Upper lobe of left lung (tissue), 6 donors: ENCODE measurements around the gene FAM53B. TPM values are rescaled to one million over a fixed set of nuclear protein-coding genes. Genes with fewer than 3 reads are reported as not detected.
A peak's percentile ranks its signal among the peaks of the same experiment; 100 is the strongest.

Experiments used
- ATAC-seq, 2 donors: fragments of 200-7000 bp; cut with Tn5 transposase; one replicate each; pipeline ENCODE4 v1.9.1; 2022; ENCODE audit warnings: mild to moderate bottlenecking in 2 of 2, moderate library complexity in 2 of 2; ENCODE audit not compliant: low FRiP score in 2 of 2
- DNase-seq, 2 donors: peaks; one replicate each; pipeline ENCODE4 v3.0.0-alpha.2; 2019 to 2020
- H3K27ac ChIP-seq, 4 donors: fragments of 200-600 bp; sonication (generic); one replicate each; pipeline ENCODE4 v1.5.1; 2016 to 2019
- H3K27me3 ChIP-seq, 4 donors: fragments of 200-600 bp; sonication (generic); one replicate each; pipeline ENCODE4 v1.5.1; 2017 to 2019
- H3K36me3 ChIP-seq, 4 donors: fragments of 200-600 bp; sonication (generic); one replicate each; pipeline ENCODE4 v1.5.1; 2016 to 2019
- H3K4me1 ChIP-seq, 4 donors: fragments of 200-600 bp; sonication (generic); one replicate each; pipeline ENCODE4 v1.5.1; 2018 to 2019
- H3K4me3 ChIP-seq, 4 donors: fragments of 200-600 bp; sonication (generic); one replicate each; pipeline ENCODE4 v1.5.1; 2017 to 2019; ENCODE audit warnings: mild to moderate bottlenecking in 2 of 4, moderate library complexity in 1 of 4
- H3K9me3 ChIP-seq, 4 donors: fragments of 200-600 bp; sonication (generic); one replicate each; pipeline ENCODE4 v1.5.1; 2018 to 2019
- CTCF ChIP-seq, 6 experiments: fragments of 450-650 bp in 4 of 6; fragments of 200-600 bp in 2 of 6; sonication (generic) in 2 of 6; IDR thresholded peaks; one replicate each; pipeline ENCODE4 v1.5.1; 2016 to 2019; ENCODE audit warnings: antibody characterized with exemption in 6 of 6
- EP300 ChIP-seq, 4 donors: sonication (generic); formaldehyde crosslinking; IDR thresholded peaks; one replicate each; pipeline ENCODE4 v1.5.1; 2017; ENCODE audit warnings: antibody characterized with exemption in 4 of 4, control low read depth in 2 of 4
- POLR2A ChIP-seq, 4 donors: fragments of 450-650 bp; IDR thresholded peaks; one replicate each; pipeline ENCODE4 v1.5.1; 2016 to 2017; ENCODE audit warnings: antibody characterized with exemption in 4 of 4, mild to moderate bottlenecking in 2 of 4
- POLR2AphosphoS5 ChIP-seq, 2 donors: sonication (generic); formaldehyde crosslinking; IDR thresholded peaks; one replicate each; pipeline ENCODE4 v1.5.1; 2017; ENCODE audit warnings: antibody characterized with exemption in 2 of 2
- WGBS, 2 donors: methylation state at CpG; one replicate each; pipeline ENCODE4 v1.1.5; 2017 to 2018; 5-methylcytosine and 5-hydroxymethylcytosine counted together
- total RNA-seq, 6 donors: library from RNA; depleted of rRNA in 4 of 6; stranded (reverse); fragments of >200 nt in 4 of 6; gene quantifications; one replicate each; pipeline versions ENCODE4 v1.1.0 to v1.2.1, GENCODE V29; 2016 to 2021
- donor health status: DM: no; HTN: no; CAD: no; lungs with moderate emphysema.
- donor health status: DM: no; HTN: yes; CAD: no; lungs with severe emphysema.

The FAM53B gene
- total RNA-seq, 6 donors from 2014 or later: 35.8 to 62.5 (median 47.8) TPM

GRCh38 chr10:124724279-124725027, 19.7 kb downstream of the FAM53B start:
- WGBS, 2 donors: 68 to 83% methylated on average over 12 to 20 of the region's 20 CpGs
- DNase-seq: peak in 1 of 2 donors; percentile 20
- TF ChIP-seq POLR2A (IDR thresholded peaks at IDR 0.05) (no peak), POLR2AphosphoS5 (IDR thresholded peaks at IDR 0.05) (no peak), EP300 (IDR thresholded peaks at IDR 0.05) (no peak), CTCF (IDR thresholded peaks at IDR 0.05) (no peak)
- Histone ChIP-seq H3K4me1 (peaks cover 77 to 94% (median 86%) of the 10 kb centered on the region in 4 donors), H3K27me3 (no peaks in the 10 kb centered on the region), H3K4me3 (no peak overlapping the region), H3K36me3 (peaks cover 0 to 6% (median 0%) of the 10 kb centered on the region in 4 donors), H3K9me3 (no peaks in the 10 kb centered on the region), H3K27ac (peak overlapping the region; percentile 69 to 86 (median 75))
- no peak for ATAC-seq

- Histone ChIP-seq H3K27ac (peak overlapping the region; percentile 69 to 86 (median 75)), H3K36me3 (peaks cover 0 to 6% (median 0%) of the 10 kb centered on the region in 4 donors), H3K9me3 (no peaks in the 10 kb centered on the region), H3K4me1 (peaks cover 77 to 94% (median 86%) of the 10 kb centered on the region in 4 donors), H3K27me3 (no peaks in the 10 kb centered on the region), H3K4me3 (no peak overlapping the region)
- ATAC-seq: no peak
- no peak for DNase-seq
- 61 to 68% methylated on average over 8 to 9 of the region's 9 CpGs for WGBS, 2 donors
- TF ChIP-seq POLR2AphosphoS5 (IDR thresholded peaks at IDR 0.05) (no peak), POLR2A (IDR thresholded peaks at IDR 0.05) (no peak), CTCF (IDR thresholded peaks at IDR 0.05) (no peak), EP300 (IDR thresholded peaks at IDR 0.05) (no peak)
Measured at GRCh38 chr10:124723826-124724225, 20.4 kb downstream of the FAM53B start.

GRCh38 chr10:124722798-124723783, 21.1 kb downstream of the FAM53B start:
- TF ChIP-seq EP300 (IDR thresholded peaks at IDR 0.05) (no peak), POLR2A (IDR thresholded peaks at IDR 0.05) (peak in 1 of 4 donors; percentile 57), POLR2AphosphoS5 (IDR thresholded peaks at IDR 0.05) (peak in 1 of 2 donors; percentile 42)
- Histone ChIP-seq H3K9me3 (no peaks in the 10 kb centered on the region), H3K4me1 (peaks cover 78 to 94% (median 86%) of the 10 kb centered on the region in 4 donors), H3K27ac (peak overlapping the region; percentile 69 to 86 (median 75)), H3K27me3 (no peaks in the 10 kb centered on the region), H3K36me3 (peaks cover 0 to 6% (median 0%) of the 10 kb centered on the region in 4 donors), H3K4me3 (no peak overlapping the region)
- ATAC-seq (peak; percentile 43 to 71), DNase-seq (peak; percentile 73 to 74)
- WGBS, 2 donors: 24 to 39% methylated on average over 8 of the region's 8 CpGs

GRCh38 chr10:124721330-124722045, 22.7 kb downstream of the FAM53B start:
- no peak overlapping the region for H3K4me3 ChIP-seq
- TF ChIP-seq POLR2AphosphoS5 (IDR thresholded peaks at IDR 0.05) (peak; percentile 86 to 87), EP300 (IDR thresholded peaks at IDR 0.05) (peak in 2 of 4 donors; percentile 81 to 88), POLR2A (IDR thresholded peaks at IDR 0.05) (peak in 1 of 4 donors; percentile 43), CTCF (IDR thresholded peaks at IDR 0.05) (no peak)
- peak; percentile 66 to 77 for ATAC-seq
- DNase-seq: peak in 1 of 2 donors; percentile 79
- H3K9me3 ChIP-seq: no peaks in the 10 kb centered on the region
- peak overlapping the region; percentile 69 to 86 (median 75) for H3K27ac ChIP-seq
- 29 to 45% methylated on average over 12 to 16 of the region's 16 CpGs for WGBS, 2 donors
- H3K27me3 ChIP-seq: no peaks in the 10 kb centered on the region
- peaks cover 81 to 96% (median 84%) of the 10 kb centered on the region in 4 donors for H3K4me1 ChIP-seq
- peaks cover 0 to 6% (median 0%) of the 10 kb centered on the region in 4 donors for H3K36me3 ChIP-seq
